SH-SY5Y (cell line): ENCODE measurements around the gene SLC12A1.

Experiments
- GATA2 ChIP-seq: IDR thresholded peaks from 2 replicates; pipeline ENCODE4 v1.6.1; 2011; ENCODE audit warnings: mild to moderate bottlenecking, low read depth, low read length
- GATA3 ChIP-seq: IDR thresholded peaks from 2 replicates; pipeline ENCODE4 v1.6.1; 2011; ENCODE audit warnings: low read depth, mild to moderate bottlenecking, low read length, moderate library complexity

GRCh38 chr15:48250640-48251076 lies 44.6 kb downstream of the SLC12A1 start:
- TF ChIP-seq GATA2 (no peak), GATA3 (no peak)
